CD4-positive, alpha-beta T cell (primary cell): ENCODE measurements around the gene CTNNA3. TPM values are rescaled to one million over a fixed set of nuclear protein-coding genes. Genes with fewer than 3 reads are reported as not detected.

ENCODE experiments used
- ATAC-seq: fragments of 200-7000 bp; cut with Tn5 transposase; one replicate; pipeline ENCODE4 v1.10.0; 2022; ENCODE audit warnings: mild to moderate bottlenecking; ENCODE audit not compliant: poor library complexity
- CTCF ChIA-PET: fragments of 350-600 bp; sonication (Branson Sonifier 250); formaldehyde crosslinking; loops from one replicate; lab custom pipeline; 2021; ENCODE audit warnings: antibody characterized with exemption, inconsistent platforms; lab: Charles Lee
- POLR2A ChIA-PET: fragments of 350-600 bp; sonication (Branson Sonifier 250); formaldehyde crosslinking; loops from one replicate; lab custom pipeline; 2021; ENCODE audit warnings: antibody characterized with exemption, inconsistent platforms; lab: Charles Lee
- DNase-seq, 14 experiments: peaks; one replicate each; pipeline ENCODE4 v3.0.0-alpha.2; 2013 to 2020; ENCODE audit warnings: mixed read lengths in 2 of 14
- H3K27ac ChIP-seq, 2 donors: one replicate each; pipeline versions ENCODE4 v1.5.1 to v1.7.0; 2013; ENCODE audit warnings: low read length in 2 of 2, low read depth in 1 of 2, mild to moderate bottlenecking in 1 of 2
- H3K27me3 ChIP-seq, 2 experiments: 1 replicate in 1 of 2; 2 replicates in 1 of 2; pipeline versions ENCODE4 v1.6.1 to v1.7.0; 2013; ENCODE audit warnings: low read length in 2 of 2, control low read depth in 1 of 2, mild to moderate bottlenecking in 1 of 2, moderate library complexity in 1 of 2; ENCODE audit not compliant: insufficient read depth in 2 of 2, control insufficient read depth in 1 of 2
- H3K36me3 ChIP-seq: one replicate; pipeline ENCODE4 v1.6.1; 2013; ENCODE audit warnings: low read length, control low read depth; ENCODE audit not compliant: insufficient read depth
- H3K4me1 ChIP-seq: one replicate; pipeline ENCODE4 v1.6.1; 2013; ENCODE audit warnings: low read length, control low read depth; ENCODE audit not compliant: insufficient read depth
- H3K4me3 ChIP-seq: one replicate; pipeline ENCODE4 v1.5.1; 2013; ENCODE audit warnings: mild to moderate bottlenecking, low read length, moderate library complexity
- H3K9me3 ChIP-seq, 2 experiments: 1 replicate in 1 of 2; 2 replicates in 1 of 2; pipeline versions ENCODE4 v1.6.1 to v1.7.0; 2013; ENCODE audit warnings: low read length in 2 of 2, mild to moderate bottlenecking in 2 of 2, control low read depth in 1 of 2, moderate library complexity in 1 of 2; ENCODE audit not compliant: control insufficient read depth in 1 of 2, insufficient read depth in 1 of 2
- H3K27ac Mint-ChIP-seq: one replicate; pipeline ENCODE4 v1.8.0; 2020; ENCODE audit warnings: mixed read lengths
- H3K27me3 Mint-ChIP-seq: one replicate; pipeline ENCODE4 v1.8.0; 2021; ENCODE audit warnings: mixed read lengths
- H3K36me3 Mint-ChIP-seq: one replicate; pipeline ENCODE4 v1.8.0; 2021; ENCODE audit warnings: low read depth, mixed read lengths
- H3K4me1 Mint-ChIP-seq: one replicate; pipeline ENCODE4 v1.8.0; 2021; ENCODE audit warnings: low read depth, mixed read lengths
- H3K4me3 Mint-ChIP-seq: one replicate; pipeline ENCODE4 v1.8.0; 2020; ENCODE audit warnings: mild to moderate bottlenecking, mixed read lengths
- H3K9me3 Mint-ChIP-seq: one replicate; pipeline ENCODE4 v1.8.0; 2020; ENCODE audit warnings: mixed read lengths
- intact Hi-C, 2 experiments: fragments of 100-400 bp; cut with DNase I in 1 of 2; cut with micrococcal nuclease in 1 of 2; formaldehyde crosslinking; loops; one replicate each; pipeline versions ENCODE4 v1.15.1 to v1.9.0; 2023 to 2025; cut with DNase I, micrococcal nuclease
- total RNA-seq, 174 experiments: library from RNA in 2 of 174; stranded (reverse) in 2 of 174; gene quantifications; one replicate each; pipeline ENCODE4 v1.2.3 and lab custom pipeline; 2021 to 2026
- TF ChIP-seq, protein P1 (sequence below): fragments of 200-600 bp; IDR thresholded peaks from one replicate; pipeline ENCODE4 v1.8.0; 2022; ENCODE audit warnings: antibody characterized with exemption, mild to moderate bottlenecking

CTNNA3 gene
- total RNA-seq, 2 experiments from 2014 or later: 0.80 TPM; not detected in 1

- Histone ChIP-seq H3K9me3 (no peaks in the 10 kb centered on the region), H3K4me3 (no peak overlapping the region), H3K4me1 (no peaks in the 10 kb centered on the region), H3K27me3 (no peaks in the 10 kb centered on the region), H3K36me3 (no peaks in the 10 kb centered on the region), H3K27ac (no peak overlapping the region)
- H3K27me3 Mint-ChIP-seq: no peaks in the 10 kb centered on the region
- H3K9me3 Mint-ChIP-seq: peaks cover 2% of the 10 kb centered on the region
- TF ChIP-seq, protein P1, sequence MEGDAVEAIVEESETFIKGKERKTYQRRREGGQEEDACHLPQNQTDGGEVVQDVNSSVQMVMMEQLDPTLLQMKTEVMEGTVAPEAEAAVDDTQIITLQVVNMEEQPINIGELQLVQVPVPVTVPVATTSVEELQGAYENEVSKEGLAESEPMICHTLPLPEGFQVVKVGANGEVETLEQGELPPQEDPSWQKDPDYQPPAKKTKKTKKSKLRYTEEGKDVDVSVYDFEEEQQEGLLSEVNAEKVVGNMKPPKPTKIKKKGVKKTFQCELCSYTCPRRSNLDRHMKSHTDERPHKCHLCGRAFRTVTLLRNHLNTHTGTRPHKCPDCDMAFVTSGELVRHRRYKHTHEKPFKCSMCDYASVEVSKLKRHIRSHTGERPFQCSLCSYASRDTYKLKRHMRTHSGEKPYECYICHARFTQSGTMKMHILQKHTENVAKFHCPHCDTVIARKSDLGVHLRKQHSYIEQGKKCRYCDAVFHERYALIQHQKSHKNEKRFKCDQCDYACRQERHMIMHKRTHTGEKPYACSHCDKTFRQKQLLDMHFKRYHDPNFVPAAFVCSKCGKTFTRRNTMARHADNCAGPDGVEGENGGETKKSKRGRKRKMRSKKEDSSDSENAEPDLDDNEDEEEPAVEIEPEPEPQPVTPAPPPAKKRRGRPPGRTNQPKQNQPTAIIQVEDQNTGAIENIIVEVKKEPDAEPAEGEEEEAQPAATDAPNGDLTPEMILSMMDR: no peak
- ChIA-PET POLR2A (no interaction called here), CTCF (no interaction called here)
- no peaks in the 10 kb centered on the region for H3K36me3 Mint-ChIP-seq
- intact Hi-C loops: no loop called here
- H3K4me3 Mint-ChIP-seq: no peak overlapping the region
- ATAC-seq: no peak
- no peak overlapping the region for H3K27ac Mint-ChIP-seq
- DNase-seq: no peak
- H3K4me1 Mint-ChIP-seq: no peaks in the 10 kb centered on the region
These were observed 851.6 kb downstream of the CTNNA3 start for GRCh38 chr10:66844176-66844942.

- intact Hi-C loops: no loop called here
- Mint-ChIP-seq H3K9me3 (peaks cover 2% of the 10 kb centered on the region), H3K27ac (no peak overlapping the region), H3K4me3 (no peak overlapping the region), H3K27me3 (no peaks in the 10 kb centered on the region), H3K36me3 (no peaks in the 10 kb centered on the region), H3K4me1 (no peaks in the 10 kb centered on the region)
- H3K27me3 ChIP-seq: no peaks in the 10 kb centered on the region
- ATAC-seq (no peak), DNase-seq (no peak)
- POLR2A ChIA-PET: no interaction called here
- no peak overlapping the region for H3K4me3 ChIP-seq
- TF ChIP-seq, protein P1: no peak
- H3K27ac ChIP-seq: no peak overlapping the region
- no peaks in the 10 kb centered on the region for H3K36me3 ChIP-seq
- H3K9me3 ChIP-seq: no peaks in the 10 kb centered on the region
- CTCF ChIA-PET: no interaction called here
- no peaks in the 10 kb centered on the region for H3K4me1 ChIP-seq
These were observed 852.6 kb downstream of the CTNNA3 start for GRCh38 chr10:66843396-66843795.

GRCh38 chr10:66842867-66843266 lies 853.1 kb downstream of the CTNNA3 start:
- H3K4me3 Mint-ChIP-seq: no peak overlapping the region
- peaks cover 2% of the 10 kb centered on the region for H3K9me3 Mint-ChIP-seq
- intact Hi-C loops: no loop called here
- no peaks in the 10 kb centered on the region for H3K9me3 ChIP-seq
- no peak for DNase-seq
- no peaks in the 10 kb centered on the region for H3K4me1 ChIP-seq
- POLR2A ChIA-PET: no interaction called here
- TF ChIP-seq, protein P1: no peak
- ATAC-seq: no peak
- H3K36me3 Mint-ChIP-seq: no peaks in the 10 kb centered on the region
- CTCF ChIA-PET: no interaction called here
- no peak overlapping the region for H3K27ac ChIP-seq
- no peak overlapping the region for H3K4me3 ChIP-seq
- H3K27me3 Mint-ChIP-seq: no peaks in the 10 kb centered on the region
- no peaks in the 10 kb centered on the region for H3K36me3 ChIP-seq
- no peak overlapping the region for H3K27ac Mint-ChIP-seq
- no peaks in the 10 kb centered on the region for H3K4me1 Mint-ChIP-seq
- no peaks in the 10 kb centered on the region for H3K27me3 ChIP-seq
